DND-41 (cell line): Measurements from ENCODE around the gene FGFR3.

Experiments
- ATAC-seq: fragments of 200-7000 bp; cut with Tn5 transposase; 3 replicates; pipeline ENCODE4 v1.9.1; 2021; ENCODE audit warnings: low read depth; ENCODE audit not compliant: insufficient read depth
- DNase-seq: peaks from one replicate; pipeline ENCODE4 v3.0.0-alpha.2; 2020
- H2AFZ ChIP-seq: 2 replicates; pipeline ENCODE4 v1.6.0; 2012; ENCODE audit warnings: low read depth, low read length
- H3K27ac ChIP-seq: 2 replicates; pipeline ENCODE4 v1.5.1; 2012; ENCODE audit warnings: low read length, inconsistent platforms
- H3K27me3 ChIP-seq: fragments of 200-600 bp; sonication (generic); 2 replicates; pipeline ENCODE4 v1.6.0; 2012; ENCODE audit warnings: low read length, mild to moderate bottlenecking, inconsistent platforms; ENCODE audit not compliant: insufficient read depth, poor library complexity
- H3K36me3 ChIP-seq: 2 replicates; pipeline ENCODE4 v1.5.1; 2012; ENCODE audit warnings: low read length, inconsistent platforms; ENCODE audit not compliant: insufficient read depth
- H3K4me1 ChIP-seq: 2 replicates; pipeline ENCODE4 v1.5.1; 2012; ENCODE audit warnings: mild to moderate bottlenecking, low read length; ENCODE audit not compliant: insufficient read depth
- H3K4me2 ChIP-seq: 2 replicates; pipeline ENCODE4 v1.6.0; 2012; ENCODE audit warnings: mild to moderate bottlenecking, moderate library complexity, low read length, inconsistent platforms; ENCODE audit not compliant: insufficient read depth
- H3K4me3 ChIP-seq, 2 experiments: fragments of 200-600 bp in 1 of 2; shearing (Covaris generic) in 1 of 2; 2 replicates each; pipeline ENCODE4 v1.5.1; 2012 to 2016; ENCODE audit warnings: inconsistent platforms in 2 of 2, low read length in 2 of 2, mild to moderate bottlenecking in 2 of 2, low read depth in 1 of 2, moderate library complexity in 1 of 2
- H3K79me2 ChIP-seq: 2 replicates; pipeline ENCODE4 v1.6.0; 2012; ENCODE audit warnings: low read length, inconsistent platforms; ENCODE audit not compliant: insufficient read depth
- H3K9ac ChIP-seq: 2 replicates; pipeline ENCODE4 v1.6.0; 2012; ENCODE audit warnings: low read depth, mild to moderate bottlenecking, inconsistent platforms, low read length, moderate library complexity
- H3K9me3 ChIP-seq: 2 replicates; pipeline ENCODE4 v1.5.1; 2012; ENCODE audit warnings: low read length, moderate library complexity, mild to moderate bottlenecking, inconsistent platforms; ENCODE audit not compliant: insufficient read depth, severe bottlenecking
- H4K20me1 ChIP-seq: 2 replicates; pipeline ENCODE4 v1.6.0; 2012; ENCODE audit warnings: low read length; ENCODE audit not compliant: insufficient read depth
- EZH2 ChIP-seq: IDR thresholded peaks from 3 replicates; pipeline ENCODE4 v1.6.1; 2012; ENCODE audit warnings: borderline replicate concordance, low read depth, mild to moderate bottlenecking, moderate library complexity, low read length, inconsistent platforms; ENCODE audit not compliant: severe bottlenecking
- TF ChIP-seq, protein P1 (sequence below): IDR thresholded peaks from 2 replicates; pipeline ENCODE4 v1.5.1; 2012; ENCODE audit warnings: borderline replicate concordance, low read length, moderate library complexity, mild to moderate bottlenecking; ENCODE audit not compliant: poor library complexity, severe bottlenecking; ENCODE audit errors: extremely low read depth

Gene FGFR3

DNA sequence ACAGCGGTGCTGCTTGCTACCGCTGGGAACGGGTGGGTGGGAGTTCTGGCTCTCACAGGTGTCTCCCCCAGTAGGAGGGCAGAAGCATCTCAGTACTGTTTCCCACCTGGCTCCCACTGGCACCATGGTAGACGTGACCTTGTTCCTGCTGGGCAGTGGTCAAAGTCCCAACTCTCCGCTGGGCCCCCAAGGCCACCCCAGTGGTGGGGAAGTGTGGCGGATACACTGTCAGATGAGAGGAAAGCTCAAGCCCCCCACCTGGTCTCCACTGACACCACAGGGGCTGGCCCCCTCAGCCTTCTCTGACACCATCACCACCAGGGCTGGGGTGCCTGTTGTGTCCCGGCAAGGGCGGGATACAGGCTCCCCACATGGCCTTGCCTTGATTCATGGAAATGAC lies 38.2 kb downstream of the FGFR3 start:
- Histone ChIP-seq H3K79me2 (peaks cover 10% of the 10 kb centered on the region), H3K36me3 (peaks cover 65% of the 10 kb centered on the region), H3K4me1 (peaks cover 59% of the 10 kb centered on the region)

DNA sequence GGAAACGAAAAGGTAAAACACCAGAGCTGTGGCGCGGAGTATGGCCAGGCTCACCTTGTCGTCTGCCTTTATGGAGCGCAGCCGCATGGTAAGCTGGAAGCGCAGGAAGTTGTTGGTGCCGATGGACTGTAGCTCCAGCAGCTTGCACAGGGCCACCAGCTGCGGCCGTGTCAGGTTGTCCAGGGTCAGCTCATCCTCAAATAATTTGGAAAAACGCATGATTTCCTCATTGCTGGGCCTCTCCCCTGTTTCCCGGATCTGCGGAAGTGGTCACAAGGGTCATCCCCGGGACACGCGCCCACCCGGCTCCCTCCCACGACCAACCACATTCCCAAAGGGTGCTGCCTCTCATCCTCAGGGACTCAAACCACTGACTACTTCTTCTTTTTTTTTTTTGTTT lies 39.6 kb downstream of the FGFR3 start:
- TF ChIP-seq, protein P1, sequence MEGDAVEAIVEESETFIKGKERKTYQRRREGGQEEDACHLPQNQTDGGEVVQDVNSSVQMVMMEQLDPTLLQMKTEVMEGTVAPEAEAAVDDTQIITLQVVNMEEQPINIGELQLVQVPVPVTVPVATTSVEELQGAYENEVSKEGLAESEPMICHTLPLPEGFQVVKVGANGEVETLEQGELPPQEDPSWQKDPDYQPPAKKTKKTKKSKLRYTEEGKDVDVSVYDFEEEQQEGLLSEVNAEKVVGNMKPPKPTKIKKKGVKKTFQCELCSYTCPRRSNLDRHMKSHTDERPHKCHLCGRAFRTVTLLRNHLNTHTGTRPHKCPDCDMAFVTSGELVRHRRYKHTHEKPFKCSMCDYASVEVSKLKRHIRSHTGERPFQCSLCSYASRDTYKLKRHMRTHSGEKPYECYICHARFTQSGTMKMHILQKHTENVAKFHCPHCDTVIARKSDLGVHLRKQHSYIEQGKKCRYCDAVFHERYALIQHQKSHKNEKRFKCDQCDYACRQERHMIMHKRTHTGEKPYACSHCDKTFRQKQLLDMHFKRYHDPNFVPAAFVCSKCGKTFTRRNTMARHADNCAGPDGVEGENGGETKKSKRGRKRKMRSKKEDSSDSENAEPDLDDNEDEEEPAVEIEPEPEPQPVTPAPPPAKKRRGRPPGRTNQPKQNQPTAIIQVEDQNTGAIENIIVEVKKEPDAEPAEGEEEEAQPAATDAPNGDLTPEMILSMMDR = no peak
- no peak for TF ChIP-seq EZH2
- Histone ChIP-seq H4K20me1 (no peaks in the 10 kb centered on the region), H3K9me3 (no peaks in the 10 kb centered on the region), H3K79me2 (peaks cover 15% of the 10 kb centered on the region), H3K4me1 (peaks cover 59% of the 10 kb centered on the region), H3K27ac (peak overlapping the region; percentile 99), H3K9ac (no peak overlapping the region), H3K4me2 (no peak overlapping the region), H2AFZ (no peak overlapping the region), H3K36me3 (peaks cover 69% of the 10 kb centered on the region), H3K27me3 (no peaks in the 10 kb centered on the region), H3K4me3 (no peak overlapping the region)
- DNase-seq (no peak), ATAC-seq (no peak)

More for the DNA sequence above, 38.2 kb downstream of the FGFR3 start:
- DNase-seq (no peak), ATAC-seq (no peak; the same call in 2 of the 3 replicates)
- H3K4me2 ChIP-seq = peak overlapping the region; percentile 58
- no peaks in the 10 kb centered on the region for H4K20me1 ChIP-seq
- no peaks in the 10 kb centered on the region for H3K27me3 ChIP-seq
- H3K9me3 ChIP-seq = no peaks in the 10 kb centered on the region
- H2AFZ ChIP-seq = peak overlapping the region; percentile 67; the same call in 1 of the 2 replicates
- H3K9ac ChIP-seq = peak overlapping the region; percentile 58
- H3K27ac ChIP-seq = peak overlapping the region; percentile 99
- TF ChIP-seq, protein P1 = no peak
- no peak for TF ChIP-seq EZH2
- peak overlapping the region in 1 of 2 experiments; percentile 44; a peak in 2 of 4 replicates for H3K4me3 ChIP-seq

DNA sequence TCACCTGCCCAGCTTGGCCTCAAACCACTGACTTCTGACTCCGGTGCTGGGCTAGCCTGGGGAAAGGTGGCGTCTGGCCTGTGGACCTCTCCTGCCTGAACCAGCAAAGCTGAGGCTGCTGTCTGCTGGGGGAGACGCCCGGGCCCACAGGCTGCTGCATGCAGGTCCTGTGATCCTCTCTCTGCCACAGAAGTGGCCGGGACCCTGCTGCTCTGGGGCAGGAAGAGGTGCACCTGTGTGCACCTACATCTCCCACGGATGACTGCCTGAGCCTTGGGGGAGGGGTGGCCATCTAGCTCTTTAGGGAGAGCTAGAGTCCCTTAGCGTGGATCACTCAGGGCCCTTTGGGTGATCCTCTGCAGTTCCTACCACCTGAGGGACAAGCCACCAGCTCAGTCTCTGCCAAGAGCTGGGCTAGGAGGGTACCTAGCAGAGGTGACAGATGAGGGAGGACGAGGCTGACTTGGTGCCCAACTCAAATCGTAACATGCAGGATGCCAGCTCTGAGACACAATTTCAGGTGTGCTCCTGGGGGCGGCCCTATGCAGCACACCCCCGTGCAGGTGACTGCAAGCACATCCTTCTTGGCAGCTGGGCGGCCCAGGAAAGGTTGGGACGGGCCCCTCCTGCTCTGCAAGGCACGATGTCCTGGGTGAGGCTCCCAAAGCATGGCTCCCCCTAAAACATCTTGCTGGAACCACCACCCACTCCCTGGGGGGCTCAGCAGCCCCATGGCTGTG lies 40.4 kb downstream of the FGFR3 start:
- Histone ChIP-seq H3K9ac (0 out of 2 replicates have a peak overlapping the region, but pooled peaks have one; percentile 9), H3K79me2 (peaks cover 18% of the 10 kb centered on the region), H3K27me3 (no peaks in the 10 kb centered on the region), H2AFZ (no peak overlapping the region), H3K27ac (peak overlapping the region; percentile 99), H3K4me3 (no peak overlapping the region), H3K9me3 (no peaks in the 10 kb centered on the region), H3K4me2 (no peak overlapping the region), H3K4me1 (peaks cover 59% of the 10 kb centered on the region), H4K20me1 (no peaks in the 10 kb centered on the region), H3K36me3 (peaks cover 72% of the 10 kb centered on the region)
- DNase-seq = no peak
- no peak for ATAC-seq
- TF ChIP-seq, protein P1 = no peak
- no peak for TF ChIP-seq EZH2
